A549 (cell line): ENCODE results near the gene PSAT1.

Source experiments
- CTCF ChIP-seq: fragments of >200 bp; sonication (Bioruptor Twin); formaldehyde crosslinking; IDR thresholded peaks from 3 replicates; pipeline ENCODE4 v1.5.1; 2016
- E2F6 ChIP-seq: IDR thresholded peaks from 2 replicates; pipeline ENCODE4 v1.6.1; 2012; ENCODE audit warnings: low read depth, borderline replicate concordance
- EP300 ChIP-seq, 2 experiments: fragments of >200 bp; sonication (Bioruptor Twin); formaldehyde crosslinking; IDR thresholded peaks; 2 replicates in 1 of 2; 3 replicates in 1 of 2; pipeline ENCODE4 v1.6.1; 2016 to 2017
- PHF8 ChIP-seq: fragments of 200-600 bp; sonication (generic); IDR thresholded peaks from 2 replicates; pipeline ENCODE4 v1.6.1; 2016; ENCODE audit warnings: low read depth, mild to moderate bottlenecking, antibody characterized with exemption, moderate library complexity, borderline replicate concordance
- POLR2A ChIP-seq: IDR thresholded peaks from 2 replicates; pipeline ENCODE4 v1.6.1; 2012; ENCODE audit warnings: mild to moderate bottlenecking, low read length
- RAD21 ChIP-seq, 2 experiments: fragments of >200 bp in 1 of 2; sonication (Bioruptor Twin) in 1 of 2; formaldehyde crosslinking in 1 of 2; IDR thresholded peaks in 1 of 2; conservative IDR thresholded peaks in 1 of 2; 2 replicates in 1 of 2; 3 replicates in 1 of 2; pipeline ENCODE4 v1.6.1; 2012 to 2018; ENCODE audit warnings: inconsistent platforms in 1 of 2
- USF2 ChIP-seq: fragments of 450-650 bp; IDR thresholded peaks from 2 replicates; pipeline ENCODE4 v1.6.1; 2014; ENCODE audit warnings: antibody characterized with exemption
- ZSCAN20 ChIP-seq: fragments of 250-450 bp; sonication (Bioruptor Pico); IDR thresholded peaks from 2 replicates; pipeline ENCODE4 v1.8.0; 2022; ENCODE audit warnings: mild to moderate bottlenecking, moderate library complexity
- TF ChIP-seq, protein P1 (sequence below): IDR thresholded peaks from 2 replicates; pipeline ENCODE4 v1.6.1; 2012

DNA sequence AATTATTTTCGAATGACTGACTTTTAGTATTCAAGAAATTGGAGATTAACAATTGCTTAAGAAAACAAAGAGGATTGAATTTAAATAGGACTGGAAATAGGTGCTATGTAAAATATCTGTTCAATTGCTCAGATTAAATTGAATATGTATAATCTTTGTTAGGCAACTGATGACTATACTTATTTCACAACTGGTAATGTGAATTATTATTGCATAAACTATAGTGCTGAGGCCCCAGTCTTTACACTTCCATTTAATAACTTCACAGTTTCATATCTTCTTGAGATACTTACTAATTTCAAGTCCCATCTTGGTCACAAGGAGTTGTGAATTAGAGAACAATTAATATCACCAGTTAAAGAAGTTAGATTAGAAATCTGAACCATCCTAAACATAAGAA, 44.3 kb upstream of the PSAT1 start:
- no peak for TF ChIP-seq CTCF
- TF ChIP-seq USF2: no peak
- no peak for TF ChIP-seq PHF8
- TF ChIP-seq POLR2A: no peak
- no peak for TF ChIP-seq EP300 (IDR thresholded peaks at IDR 0.05)
- no peak for TF ChIP-seq ZSCAN20 (CRISPR knock-in tag)
- TF ChIP-seq, protein P1, sequence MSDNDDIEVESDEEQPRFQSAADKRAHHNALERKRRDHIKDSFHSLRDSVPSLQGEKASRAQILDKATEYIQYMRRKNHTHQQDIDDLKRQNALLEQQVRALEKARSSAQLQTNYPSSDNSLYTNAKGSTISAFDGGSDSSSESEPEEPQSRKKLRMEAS: no peak
- TF ChIP-seq E2F6: no peak
- no peak for TF ChIP-seq RAD21 (conservative IDR thresholded peaks at IDR 0.05 in 1 of 2, IDR thresholded peaks at IDR 0.05 in 1 of 2)
